ENCODE measurements around the gene WDR37.

The WDR37 gene

GRCh38 chr10:1147810-1148209 is 91.6 kb downstream of the WDR37 start:
- H3K4me3 ChIP-seq (ENCODE audit: low read length), result no peak overlapping the region
- no peak for DNase-seq (ENCODE audit: low read depth)
- no peak for TF ChIP-seq CTCF (IDR thresholded peaks at IDR 0.05; ENCODE audit: insufficient read depth, low read depth, low read length, missing control alignments)

GRCh38 chr10:1148855-1149605 is 92.8 kb downstream of the WDR37 start:
- DNase-seq (ENCODE audit: low read depth), result no peak
- no peak for TF ChIP-seq CTCF (IDR thresholded peaks at IDR 0.05; ENCODE audit: insufficient read depth, low read depth, low read length, missing control alignments)
- H3K4me3 ChIP-seq (ENCODE audit: low read length), result no peak overlapping the region

GRCh38 chr10:1149793-1150637 is 93.8 kb downstream of the WDR37 start:
- no peak overlapping the region for H3K4me3 ChIP-seq (ENCODE audit: low read length)
- no peak for DNase-seq (ENCODE audit: low read depth)
- no peak for TF ChIP-seq CTCF (IDR thresholded peaks at IDR 0.05; ENCODE audit: insufficient read depth, low read depth, low read length, missing control alignments)

GRCh38 chr10:1150638-1150955 is 94.4 kb downstream of the WDR37 start:
- no peak for TF ChIP-seq CTCF (IDR thresholded peaks at IDR 0.05; ENCODE audit: insufficient read depth, low read depth, low read length, missing control alignments)
- DNase-seq (ENCODE audit: low read depth), result no peak
- H3K4me3 ChIP-seq (ENCODE audit: low read length), result no peak overlapping the region

GRCh38 chr10:1151076-1152033 is 95.2 kb downstream of the WDR37 start:
- TF ChIP-seq CTCF (IDR thresholded peaks at IDR 0.05; ENCODE audit: insufficient read depth, low read depth, low read length, missing control alignments), result no peak
- H3K4me3 ChIP-seq (ENCODE audit: low read length), result no peak overlapping the region
- peak; percentile 54 for DNase-seq (ENCODE audit: low read depth)

GRCh38 chr10:1152386-1153250 is 96.4 kb downstream of the WDR37 start:
- DNase-seq (ENCODE audit: low read depth), result peak; percentile 11
- TF ChIP-seq CTCF (IDR thresholded peaks at IDR 0.05; ENCODE audit: insufficient read depth, low read depth, low read length, missing control alignments), result no peak

More at GRCh38 chr10:1152386-1153250, 96.4 kb downstream of the WDR37 start:
- no peak overlapping the region for H3K4me3 ChIP-seq (ENCODE audit: low read length)
